ENCODE data around the gene SELENOO. TPM values are rescaled to one million over a fixed set of nuclear protein-coding genes. Genes with fewer than 3 reads are reported as not detected.

Gene SELENOO
- total RNA-seq, 1 experiment from 2014 or later = 41.3 TPM

GRCh38 chr22:50153756-50154140 lies 47.1 kb upstream of the SELENOO start:
- Histone ChIP-seq H3K36me3 (ENCODE audit: insufficient read depth, low read length, poor library complexity, severe bottlenecking) (no peaks in the 10 kb centered on the region), H3K9me3 (ENCODE audit: low read depth, low read length, poor library complexity, severe bottlenecking) (no peaks in the 10 kb centered on the region), H3K4me1 (ENCODE audit: insufficient read depth, low read length, poor library complexity, severe bottlenecking) (no peaks in the 10 kb centered on the region), H3K27ac (ENCODE audit: low read depth, low read length, poor library complexity, severe bottlenecking) (no peak overlapping the region), H3K27me3 (replicated peaks; ENCODE audit: insufficient read depth, low read depth, low read length, poor library complexity) (no peaks in the 10 kb centered on the region), H3K4me3 (ENCODE audit: low read depth, low read length, poor library complexity, severe bottlenecking) (no peak overlapping the region)
- ChIA-PET CTCF (no interaction called here), POLR2A (ENCODE audit: low non-redundant PET) (no interaction called here)
- intact Hi-C loops (cut with micrococcal nuclease; ENCODE audit: unreplicated experiment) = no loop called here
- BruUV-seq (replicated peaks) = no TSS peak
- no peak for TF ChIP-seq CTCF (conservative IDR thresholded peaks at IDR 0.05; ENCODE audit: low read depth, low read length)
- no peak for TF ChIP-seq EZH2 (IDR thresholded peaks at IDR 0.05; ENCODE audit: borderline replicate concordance, low read depth, low read length, poor library complexity, severe bottlenecking)
- DNase-seq (ENCODE audit: low spot score) = no peak

GRCh38 chr22:50157709-50158375 lies 43.0 kb upstream of the SELENOO start:
- Histone ChIP-seq H3K4me1 (ENCODE audit: insufficient read depth, low read length, poor library complexity, severe bottlenecking) (no peaks in the 10 kb centered on the region), H3K27ac (ENCODE audit: low read depth, low read length, poor library complexity, severe bottlenecking) (no peak overlapping the region), H3K9me3 (ENCODE audit: low read depth, low read length, poor library complexity, severe bottlenecking) (no peaks in the 10 kb centered on the region), H3K36me3 (ENCODE audit: insufficient read depth, low read length, poor library complexity, severe bottlenecking) (no peaks in the 10 kb centered on the region), H3K4me3 (ENCODE audit: low read depth, low read length, poor library complexity, severe bottlenecking) (no peak overlapping the region), H3K27me3 (replicated peaks; ENCODE audit: insufficient read depth, low read depth, low read length, poor library complexity) (no peaks in the 10 kb centered on the region)
- DNase-seq (ENCODE audit: low spot score) = no peak
- ChIA-PET POLR2A (ENCODE audit: low non-redundant PET) (no interaction called here), CTCF (no interaction called here)
- intact Hi-C loops (cut with micrococcal nuclease; ENCODE audit: unreplicated experiment) = no loop called here
- BruUV-seq (replicated peaks) = no TSS peak
- TF ChIP-seq CTCF (conservative IDR thresholded peaks at IDR 0.05; ENCODE audit: low read depth, low read length) (no peak), EZH2 (IDR thresholded peaks at IDR 0.05; ENCODE audit: borderline replicate concordance, low read depth, low read length, poor library complexity, severe bottlenecking) (no peak)

GRCh38 chr22:50160947-50161346 lies 39.9 kb upstream of the SELENOO start:
- DNase-seq (ENCODE audit: low spot score) = no peak
- no peak overlapping the region for H3K4me3 ChIP-seq (ENCODE audit: low read depth, low read length, poor library complexity, severe bottlenecking)
- ChIA-PET POLR2A (ENCODE audit: low non-redundant PET) (no interaction called here), CTCF (no interaction called here)
- no peaks in the 10 kb centered on the region for H3K27me3 ChIP-seq (replicated peaks; ENCODE audit: insufficient read depth, low read depth, low read length, poor library complexity)
- H3K9me3 ChIP-seq (ENCODE audit: low read depth, low read length, poor library complexity, severe bottlenecking) = no peaks in the 10 kb centered on the region
- no peak overlapping the region for H3K27ac ChIP-seq (ENCODE audit: low read depth, low read length, poor library complexity, severe bottlenecking)
- BruUV-seq (replicated peaks) = no TSS peak
- TF ChIP-seq CTCF (conservative IDR thresholded peaks at IDR 0.05; ENCODE audit: low read depth, low read length) (no peak), EZH2 (IDR thresholded peaks at IDR 0.05; ENCODE audit: borderline replicate concordance, low read depth, low read length, poor library complexity, severe bottlenecking) (no peak)
- intact Hi-C loops (cut with micrococcal nuclease; ENCODE audit: unreplicated experiment) = no loop called here
- H3K4me1 ChIP-seq (ENCODE audit: insufficient read depth, low read length, poor library complexity, severe bottlenecking) = no peaks in the 10 kb centered on the region
- no peaks in the 10 kb centered on the region for H3K36me3 ChIP-seq (ENCODE audit: insufficient read depth, low read length, poor library complexity, severe bottlenecking)

Measured in A673 (cell line).